ENCODE data around the gene DYNC1H1. TPM values are rescaled to one million over a fixed set of nuclear protein-coding genes. Genes with fewer than 3 reads are reported as not detected.

The DYNC1H1 gene
- total RNA-seq, 4 donors from 2014 or later, result 486 to 737 (median 718) TPM

GRCh38 chr14:101997429-101998336, 33.3 kb downstream of the DYNC1H1 start:
- in situ Hi-C loops (cut with MboI; ENCODE audit: low sequenced_read_pairs in 4 of 4), result no loop called here
- no peaks in the 10 kb centered on the region for H3K4me1 ChIP-seq
- DNase-seq (no peak), ATAC-seq (no peak)
- H3K27me3 ChIP-seq, result no peaks in the 10 kb centered on the region
- intact Hi-C loops (cut with DNase I; ENCODE audit: low total_unique reads), result loop anchor here (2.0 kb wide), 1 partner anchor 17 kb away; no protein-coding TSS in a partner anchor
- no peak overlapping the region for H3K27ac ChIP-seq
- H3K36me3 ChIP-seq, result peaks cover 12 to 94% of the 10 kb centered on the region in 2 donors
- no peaks in the 10 kb centered on the region for H3K9me3 ChIP-seq
- H3K4me3 ChIP-seq, result no peak overlapping the region
- TF ChIP-seq CTCF (IDR thresholded peaks at IDR 0.05 in 4 of 5, conservative IDR thresholded peaks at IDR 0.05 in 1 of 5) (no peak), POLR2A (IDR thresholded peaks at IDR 0.05) (no peak)

- Histone ChIP-seq H3K4me1 (no peaks in the 10 kb centered on the region), H3K27ac (no peak overlapping the region), H3K36me3 (peaks cover 13 to 94% of the 10 kb centered on the region in 2 donors), H3K4me3 (no peak overlapping the region), H3K27me3 (no peaks in the 10 kb centered on the region), H3K9me3 (no peaks in the 10 kb centered on the region)
- no peak for ATAC-seq
- in situ Hi-C loops (cut with MboI; ENCODE audit: low sequenced_read_pairs in 4 of 4) (no loop called here), intact Hi-C loops (cut with DNase I; ENCODE audit: low total_unique reads) (no loop called here)
- TF ChIP-seq CTCF (IDR thresholded peaks at IDR 0.05 in 4 of 5, conservative IDR thresholded peaks at IDR 0.05 in 1 of 5) (no peak), POLR2A (IDR thresholded peaks at IDR 0.05) (no peak)
- DNase-seq, result no peak
Measured at GRCh38 chr14:102000902-102001301, 36.5 kb downstream of the DYNC1H1 start.

GRCh38 chr14:102005336-102005735, 41.0 kb downstream of the DYNC1H1 start:
- in situ Hi-C loops (cut with MboI; ENCODE audit: low sequenced_read_pairs in 4 of 4), result no loop called here
- H3K27ac ChIP-seq, result no peak overlapping the region

GRCh38 chr14:102007916-102008418, 43.6 kb downstream of the DYNC1H1 start:
- Histone ChIP-seq H3K4me3 (no peak overlapping the region), H3K36me3 (peaks cover 14 to 100% of the 10 kb centered on the region in 2 donors), H3K9me3 (no peaks in the 10 kb centered on the region), H3K4me1 (no peaks in the 10 kb centered on the region), H3K27me3 (no peaks in the 10 kb centered on the region), H3K27ac (no peak overlapping the region)
- intact Hi-C loops (cut with DNase I; ENCODE audit: low total_unique reads) (no loop called here), in situ Hi-C loops (cut with MboI; ENCODE audit: low sequenced_read_pairs in 4 of 4) (no loop called here)
- DNase-seq (no peak), ATAC-seq (no peak)
- TF ChIP-seq POLR2A (IDR thresholded peaks at IDR 0.05) (no peak), CTCF (IDR thresholded peaks at IDR 0.05 in 4 of 5, conservative IDR thresholded peaks at IDR 0.05 in 1 of 5) (no peak)

More at GRCh38 chr14:102005336-102005735, 41.0 kb downstream of the DYNC1H1 start:
- Histone ChIP-seq H3K4me3 (no peak overlapping the region), H3K27me3 (no peaks in the 10 kb centered on the region), H3K36me3 (peaks cover 14 to 98% of the 10 kb centered on the region in 2 donors), H3K9me3 (no peaks in the 10 kb centered on the region), H3K4me1 (no peaks in the 10 kb centered on the region)
- ATAC-seq (no peak), DNase-seq (no peak)
- intact Hi-C loops (cut with DNase I; ENCODE audit: low total_unique reads), result no loop called here
- TF ChIP-seq POLR2A (IDR thresholded peaks at IDR 0.05) (no peak), CTCF (IDR thresholded peaks at IDR 0.05 in 4 of 5, conservative IDR thresholded peaks at IDR 0.05 in 1 of 5) (no peak)
